Hepatocyte (in vitro differentiated cells): Measurements from ENCODE around the gene TBC1D25. TPM values are rescaled to one million over a fixed set of nuclear protein-coding genes. Genes with fewer than 3 reads are reported as not detected.

Experiments used
- DNase-seq: peaks from one replicate; pipeline ENCODE4 v3.0.0-alpha.2; 2016; ENCODE audit warnings: low spot score
- H2AFZ ChIP-seq: fragments of 200-600 bp; sonication (generic); 2 replicates; pipeline ENCODE4 v1.6.0; 2016; ENCODE audit warnings: antibody characterized with exemption, mild to moderate bottlenecking
- H3K27ac ChIP-seq: fragments of 200-600 bp; sonication (generic); 2 replicates; pipeline ENCODE4 v1.5.1; 2016; ENCODE audit warnings: mild to moderate bottlenecking
- H3K27me3 ChIP-seq: fragments of 200-600 bp; sonication (generic); 2 replicates; pipeline ENCODE4 v1.6.1; 2016
- H3K36me3 ChIP-seq: fragments of 200-600 bp; sonication (generic); replicated peaks from 2 replicates; pipeline ENCODE4 v1.5.1; 2016; ENCODE audit warnings: low read depth; ENCODE audit not compliant: insufficient read depth
- H3K4me1 ChIP-seq: fragments of 200-600 bp; sonication (generic); 2 replicates; pipeline ENCODE4 v1.5.1; 2016; ENCODE audit warnings: mild to moderate bottlenecking, moderate library complexity; ENCODE audit not compliant: insufficient read depth
- H3K4me2 ChIP-seq: fragments of 200-600 bp; sonication (generic); 2 replicates; pipeline ENCODE4 v1.6.0; 2016
- H3K4me3 ChIP-seq: fragments of 200-600 bp; sonication (generic); 2 replicates; pipeline ENCODE4 v1.5.1; 2016; ENCODE audit warnings: mild to moderate bottlenecking
- H3K79me2 ChIP-seq: fragments of 200-600 bp; sonication (generic); 2 replicates; pipeline ENCODE4 v1.6.0; 2017; ENCODE audit warnings: mild to moderate bottlenecking
- H3K9me2 ChIP-seq: fragments of 200-600 bp; sonication (generic); replicated peaks from 2 replicates; pipeline ENCODE4 v1.6.0; 2017; ENCODE audit warnings: mild to moderate bottlenecking; ENCODE audit not compliant: insufficient read depth
- H3K9me3 ChIP-seq: fragments of 200-600 bp; sonication (generic); 2 replicates; pipeline ENCODE4 v1.5.1; 2016; ENCODE audit warnings: low read depth, mild to moderate bottlenecking
- H4K20me1 ChIP-seq: fragments of 200-600 bp; sonication (generic); 2 replicates; pipeline ENCODE4 v1.6.0; 2016; ENCODE audit warnings: mild to moderate bottlenecking; ENCODE audit not compliant: insufficient read depth, poor library complexity, severe bottlenecking
- CTCF ChIP-seq: fragments of 200-600 bp; sonication (generic); IDR thresholded peaks from 2 replicates; pipeline ENCODE4 v1.5.1; 2016; ENCODE audit warnings: antibody characterized with exemption, mild to moderate bottlenecking; ENCODE audit not compliant: poor library complexity
- EZH2 ChIP-seq: fragments of 200-600 bp; sonication (generic); IDR thresholded peaks from 2 replicates; pipeline ENCODE4 v1.6.1; 2016; ENCODE audit warnings: antibody characterized with exemption, mild to moderate bottlenecking, borderline replicate concordance
- EZH2phosphoT487 ChIP-seq: fragments of 200-600 bp; sonication (generic); IDR thresholded peaks from one replicate; pipeline ENCODE4 v1.6.1; 2018; ENCODE audit warnings: antibody characterized with exemption, mild to moderate bottlenecking, low read depth, moderate library complexity; ENCODE audit not compliant: unreplicated experiment, severe bottlenecking
- WGBS: methylation state at CpG from one replicate; pipeline ENCODE4 v1.1.6; 2016; ENCODE audit warnings: low lambda C conversion rate; ENCODE audit errors: missing lambda C conversion rate; 5-methylcytosine and 5-hydroxymethylcytosine counted together
- polyA plus RNA-seq: library from polyadenylated mRNA; unstranded; fragments of >200 nt; fragmentation: Nextera tagmentation; extraction: Ambion mirVana; gene quantifications from 2 replicates; pipeline ENCODE4 v1.2.1, GENCODE V29; 2016
- total RNA-seq: library from RNA; depleted of rRNA; stranded (reverse); fragments of >200 nt; gene quantifications from 2 replicates; pipeline ENCODE4 v1.2.3, GENCODE V29; 2014

Gene TBC1D25
- total and polyA plus RNA-seq, 2 experiments from 2014 or later, result 4.5 to 11.2 TPM

GRCh38 chrX:48569958-48570357 is 30.4 kb downstream of the TBC1D25 start:
- H3K9me3 ChIP-seq, result no peaks in the 10 kb centered on the region
- H2AFZ ChIP-seq, result no peak overlapping the region
- peaks cover 1% of the 10 kb centered on the region for H3K79me2 ChIP-seq
- H3K27me3 ChIP-seq, result no peaks in the 10 kb centered on the region
- H3K4me1 ChIP-seq, result no peaks in the 10 kb centered on the region
- H3K4me2 ChIP-seq, result no peak overlapping the region
- no peak for DNase-seq
- no peak for TF ChIP-seq EZH2phosphoT487
- TF ChIP-seq EZH2, result no peak
- no peak for TF ChIP-seq CTCF
- 93% methylated on average over 1 of the region's 1 CpG for WGBS
- H4K20me1 ChIP-seq, result no peaks in the 10 kb centered on the region
- no peak overlapping the region for H3K4me3 ChIP-seq
- no peaks in the 10 kb centered on the region for H3K36me3 ChIP-seq
- no peak overlapping the region for H3K27ac ChIP-seq
- H3K9me2 ChIP-seq, result no peaks in the 10 kb centered on the region

- Histone ChIP-seq H3K9me3 (no peaks in the 10 kb centered on the region), H3K9me2 (no peaks in the 10 kb centered on the region), H3K79me2 (peaks cover 14% of the 10 kb centered on the region), H3K36me3 (peaks cover 4% of the 10 kb centered on the region), H3K27me3 (no peaks in the 10 kb centered on the region), H2AFZ (peak overlapping the region; percentile 51), H3K4me3 (no peak overlapping the region), H4K20me1 (no peaks in the 10 kb centered on the region), H3K4me1 (no peaks in the 10 kb centered on the region), H3K4me2 (peak overlapping the region; percentile 78), H3K27ac (peak overlapping the region; percentile 99)
- peak; percentile 28 for DNase-seq
- 60% methylated on average over 19 of the region's 19 CpGs for WGBS
- no peak for TF ChIP-seq EZH2
- TF ChIP-seq CTCF, result no peak
- TF ChIP-seq EZH2phosphoT487, result no peak
Measured at GRCh38 chrX:48573690-48574269, 34.3 kb downstream of the TBC1D25 start.

GRCh38 chrX:48574270-48575266 is 35.1 kb downstream of the TBC1D25 start, which contains the start of gene RBM3:
TSS of gene RBM3 (plus strand) at chrX:48574484. CDS start at chrX:48575181, 697 bp downstream.
- H3K27ac ChIP-seq, result peak within 1 kb of the TSS; percentile 99
- no peaks in the 10 kb centered on the region for H3K9me2 ChIP-seq
- no peaks in the 10 kb centered on the region for H3K9me3 ChIP-seq
- peak; percentile 93 for DNase-seq
- peak within 1 kb of the TSS; percentile 51 for H2AFZ ChIP-seq
- 42% methylated on average over 70 of the region's 71 CpGs for WGBS
- peak within 1 kb of the TSS; percentile 63 for H3K4me3 ChIP-seq
- H4K20me1 ChIP-seq, result no peaks in the 10 kb centered on the region
- peaks cover 14% of the 10 kb centered on the region for H3K79me2 ChIP-seq
- H3K4me2 ChIP-seq, result peak within 1 kb of the TSS; percentile 92
- TF ChIP-seq EZH2phosphoT487 (no peak), EZH2 (no peak), CTCF (peak; percentile 16)
- no peaks in the 10 kb centered on the region for H3K27me3 ChIP-seq
- H3K4me1 ChIP-seq, result no peaks in the 10 kb centered on the region
- peaks cover 4% of the 10 kb centered on the region for H3K36me3 ChIP-seq
